Measurements from ENCODE around the gene PSPN.
A peak's percentile ranks its signal among the peaks of the same experiment; 100 is the strongest.

The PSPN gene

GRCh38 chr19:6375411-6376010, at the start of gene PSPN:
Gene PSPN, minus strand, starts transcription at chr19:6375933. Its CDS starts 84 bp downstream, at chr19:6375849.
- DNase-seq (ENCODE audit: insufficient read length, low spot score): no peak
- TF ChIP-seq CTCF (IDR thresholded peaks at IDR 0.05; ENCODE audit: insufficient read depth, missing control alignments): no peak
- FAIRE-seq: no peak

- no peak for TF ChIP-seq CTCF (IDR thresholded peaks at IDR 0.05; ENCODE audit: insufficient read depth, missing control alignments)
- FAIRE-seq (peak; percentile 98), DNase-seq (ENCODE audit: insufficient read length, low spot score) (peak; percentile 86)
These were observed 49.4 kb upstream of the PSPN start for GRCh38 chr19:6424939-6425731.

GRCh38 chr19:6424195-6424938, 48.6 kb upstream of the PSPN start, which contains the start of gene KHSRP:
Gene KHSRP, minus strand, starts transcription at chr19:6424811. Its CDS starts 110 bp downstream, at chr19:6424701.
- TF ChIP-seq CTCF (IDR thresholded peaks at IDR 0.05; ENCODE audit: insufficient read depth, missing control alignments): no peak
- DNase-seq (ENCODE audit: insufficient read length, low spot score) (peak; percentile 95), FAIRE-seq (no peak)

- DNase-seq (ENCODE audit: insufficient read length, low spot score) (no peak), FAIRE-seq (no peak)
- TF ChIP-seq CTCF (IDR thresholded peaks at IDR 0.05; ENCODE audit: insufficient read depth, missing control alignments): no peak
These were observed 47.9 kb upstream of the PSPN start for GRCh38 chr19:6423499-6424194.

- FAIRE-seq (no peak), DNase-seq (ENCODE audit: insufficient read length, low spot score) (peak; percentile 11)
- no peak for TF ChIP-seq CTCF (IDR thresholded peaks at IDR 0.05; ENCODE audit: insufficient read depth, missing control alignments)
These were observed 45.6 kb upstream of the PSPN start for GRCh38 chr19:6421075-6422014.

- FAIRE-seq (no peak), DNase-seq (ENCODE audit: insufficient read length, low spot score) (no peak)
- no peak for TF ChIP-seq CTCF (IDR thresholded peaks at IDR 0.05; ENCODE audit: insufficient read depth, missing control alignments)
These were observed 42.8 kb upstream of the PSPN start for GRCh38 chr19:6418562-6418932.
